ENCODE results near the gene ST8SIA4.

DNA sequence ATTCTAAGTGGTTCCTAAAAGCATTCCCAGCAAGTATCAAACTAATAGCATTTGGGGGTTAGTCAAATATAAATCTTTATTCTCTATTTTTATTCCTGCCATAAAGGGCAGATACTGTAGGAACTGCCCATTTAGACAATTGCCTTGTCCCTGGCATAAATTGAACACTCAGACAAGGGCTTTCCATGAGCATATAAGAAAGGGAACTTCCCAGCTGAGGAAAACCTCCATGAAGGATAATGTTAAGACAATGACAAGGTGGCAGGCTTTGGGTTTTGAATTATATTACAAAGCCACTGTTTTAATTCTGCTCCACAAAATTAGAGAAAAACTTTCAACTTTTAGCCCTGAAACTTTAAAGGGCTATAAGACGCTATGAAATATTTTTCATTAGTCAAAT, 81.3 kb downstream of the ST8SIA4 start:
- no peak for TF ChIP-seq CTCF (IDR thresholded peaks at IDR 0.05; ENCODE audit: low read length)
- no peak for TF ChIP-seq EZH2 (optimal IDR thresholded peaks at IDR 0.05; ENCODE audit: low read depth, low read length)
- TF ChIP-seq EZH2phosphoT487 (IDR thresholded peaks at IDR 0.05; ENCODE audit: low read length), result no peak
